Measurements from ENCODE around the gene TMEM184B. TPM values are rescaled to one million over a fixed set of nuclear protein-coding genes. Genes with fewer than 3 reads are reported as not detected.
"Not testable (repeated sequence)": the region's sequence is repeated elsewhere in the genome, so short reads cannot be mapped to it uniquely, and the experiment has no call there.

The TMEM184B gene
- total RNA-seq, 1 donor from 2014 or later, result 81.0 TPM

- H3K27me3 Mint-ChIP-seq (ENCODE audit: unreplicated experiment), result no peaks in the 10 kb centered on the region
- H3K4me3 Mint-ChIP-seq (ENCODE audit: unreplicated experiment), result no peak overlapping the region
- no peak for TF ChIP-seq CTCF (IDR thresholded peaks at IDR 0.05; ENCODE audit: partially characterized antibody, unreplicated experiment)
- peaks cover 8% of the 10 kb centered on the region for H3K9me3 Mint-ChIP-seq (ENCODE audit: unreplicated experiment)
- no peaks in the 10 kb centered on the region for H3K36me3 Mint-ChIP-seq (ENCODE audit: unreplicated experiment)
- H3K4me1 Mint-ChIP-seq (ENCODE audit: low read depth, unreplicated experiment), result peaks cover 21% of the 10 kb centered on the region
- DNase-seq, result no peak
- no peak overlapping the region for H3K27ac Mint-ChIP-seq (ENCODE audit: unreplicated experiment)
These were observed 36.0 kb downstream of the TMEM184B start for GRCh38 chr22:38236786-38237185.

- Mint-ChIP-seq H3K4me3 (ENCODE audit: unreplicated experiment) (no peak overlapping the region), H3K27ac (ENCODE audit: unreplicated experiment) (peak overlapping the region; percentile 3), H3K36me3 (ENCODE audit: unreplicated experiment) (no peaks in the 10 kb centered on the region), H3K27me3 (ENCODE audit: unreplicated experiment) (peaks cover 3% of the 10 kb centered on the region), H3K4me1 (ENCODE audit: low read depth, unreplicated experiment) (peaks cover 12% of the 10 kb centered on the region), H3K9me3 (ENCODE audit: unreplicated experiment) (peaks cover 8% of the 10 kb centered on the region)
- DNase-seq, result no peak
- no peak for TF ChIP-seq CTCF (IDR thresholded peaks at IDR 0.05; ENCODE audit: partially characterized antibody, unreplicated experiment)
These were observed 37.5 kb downstream of the TMEM184B start for GRCh38 chr22:38235240-38235850.

GRCh38 chr22:38233856-38234255 is 39.0 kb downstream of the TMEM184B start:
- DNase-seq; H3K9me3 Mint-ChIP-seq (ENCODE audit: unreplicated experiment); H3K27me3 Mint-ChIP-seq (ENCODE audit: unreplicated experiment); H3K36me3 Mint-ChIP-seq (ENCODE audit: unreplicated experiment); H3K27ac Mint-ChIP-seq (ENCODE audit: unreplicated experiment); H3K4me3 Mint-ChIP-seq (ENCODE audit: unreplicated experiment): not testable (repeated sequence)
- H3K4me1 Mint-ChIP-seq (ENCODE audit: low read depth, unreplicated experiment), result peaks cover 10% of the 10 kb centered on the region

DNA sequence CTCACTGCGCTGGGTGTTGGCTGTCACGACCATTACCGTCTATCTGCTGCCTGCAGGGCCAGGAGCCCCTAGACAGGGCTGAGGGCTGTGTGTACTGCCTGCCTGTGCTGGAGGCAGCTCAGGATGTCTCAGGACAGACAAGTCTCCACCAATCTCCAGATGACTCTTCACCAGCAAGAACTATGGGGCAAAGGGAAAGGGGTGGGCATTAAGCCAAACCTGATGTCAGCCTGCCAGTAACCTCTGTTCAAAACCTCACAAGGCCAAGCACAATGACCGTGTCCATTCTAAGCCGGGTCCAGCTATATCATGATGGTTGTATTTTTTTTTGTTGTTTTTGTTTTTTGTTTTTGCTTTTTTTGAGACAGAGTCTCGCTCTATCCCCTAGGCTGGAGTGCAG is 39.4 kb downstream of the TMEM184B start:
- Mint-ChIP-seq H3K27ac (ENCODE audit: unreplicated experiment) (no peak overlapping the region), H3K4me3 (ENCODE audit: unreplicated experiment) (no peak overlapping the region), H3K27me3 (ENCODE audit: unreplicated experiment) (peaks cover 3% of the 10 kb centered on the region), H3K9me3 (ENCODE audit: unreplicated experiment) (peaks cover 5% of the 10 kb centered on the region), H3K4me1 (ENCODE audit: low read depth, unreplicated experiment) (peaks cover 13% of the 10 kb centered on the region), H3K36me3 (ENCODE audit: unreplicated experiment) (no peaks in the 10 kb centered on the region)
- no peak for TF ChIP-seq CTCF (IDR thresholded peaks at IDR 0.05; ENCODE audit: partially characterized antibody, unreplicated experiment)
- no peak for DNase-seq

GRCh38 chr22:38232196-38232595 is 40.6 kb downstream of the TMEM184B start:
- peaks cover 13% of the 10 kb centered on the region for H3K4me1 Mint-ChIP-seq (ENCODE audit: low read depth, unreplicated experiment)
- no peak overlapping the region for H3K27ac Mint-ChIP-seq (ENCODE audit: unreplicated experiment)
- no peak overlapping the region for H3K4me3 Mint-ChIP-seq (ENCODE audit: unreplicated experiment)
- no peak for DNase-seq
- H3K9me3 Mint-ChIP-seq (ENCODE audit: unreplicated experiment), result peaks cover 5% of the 10 kb centered on the region
- TF ChIP-seq CTCF (IDR thresholded peaks at IDR 0.05; ENCODE audit: partially characterized antibody, unreplicated experiment), result no peak
- no peaks in the 10 kb centered on the region for H3K36me3 Mint-ChIP-seq (ENCODE audit: unreplicated experiment)
- peaks cover 3% of the 10 kb centered on the region for H3K27me3 Mint-ChIP-seq (ENCODE audit: unreplicated experiment)

All from glutamatergic neuron (in vitro differentiated cells).